Subcutaneous adipose tissue (tissue), 4 donors: ENCODE measurements around the gene CCDC40. TPM values are rescaled to one million over a fixed set of nuclear protein-coding genes. Genes with fewer than 3 reads are reported as not detected.

Experiments used
- total RNA-seq, 4 donors: library from RNA; depleted of rRNA; stranded (reverse); fragments of >200 nt; gene quantifications; one replicate each; pipeline ENCODE4 v1.1.0, GENCODE V29; 2016
- TF ChIP-seq, protein P1 (sequence below): fragments of 450-650 bp; IDR thresholded peaks from one replicate; pipeline ENCODE4 v1.5.1; 2016; ENCODE audit warnings: low read depth, mild to moderate bottlenecking, control low read depth, antibody characterized with exemption, moderate library complexity

Gene CCDC40
- total RNA-seq, 4 donors from 2014 or later, result 3.1 to 5.5 (median 4.6) TPM

DNA sequence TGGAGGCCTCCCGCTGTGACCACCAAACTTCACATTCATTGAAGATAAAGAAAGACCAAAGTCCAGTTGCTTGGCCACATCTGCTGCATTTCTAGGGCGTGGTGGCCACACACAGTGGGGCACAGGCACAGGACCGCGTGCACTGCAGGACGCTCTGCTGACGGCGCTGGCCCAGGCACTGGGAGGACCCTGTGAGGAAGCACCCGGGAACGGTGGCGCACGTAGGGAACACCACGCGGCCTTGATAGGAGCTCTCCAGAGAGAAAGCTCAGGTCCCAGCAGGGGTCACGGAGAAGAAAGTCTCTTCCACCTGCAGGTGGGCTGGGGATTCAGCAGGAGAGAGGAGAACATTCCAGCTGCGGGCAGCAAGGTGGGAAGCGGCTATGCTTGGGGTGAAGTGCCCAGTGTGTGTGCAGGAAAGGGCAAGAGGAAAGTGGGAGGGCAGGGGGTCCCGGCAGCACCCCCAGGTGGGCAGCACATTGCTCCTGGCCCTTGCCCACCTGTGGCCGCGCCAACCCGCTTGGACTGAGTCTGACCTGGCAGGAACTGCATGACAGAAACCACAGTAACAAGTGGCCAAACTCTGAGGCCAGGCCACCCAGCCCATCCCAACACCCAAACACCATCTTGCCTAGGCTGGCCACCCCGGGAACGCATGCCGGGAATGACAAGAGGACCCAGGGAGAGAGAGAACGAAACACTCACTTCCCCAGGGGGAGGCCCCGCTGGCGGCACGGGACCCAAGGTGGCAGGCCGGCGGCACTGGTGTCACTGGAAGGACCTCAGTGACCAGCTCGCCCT, 33.6 kb upstream of the CCDC40 start:
- TF ChIP-seq, protein P1, sequence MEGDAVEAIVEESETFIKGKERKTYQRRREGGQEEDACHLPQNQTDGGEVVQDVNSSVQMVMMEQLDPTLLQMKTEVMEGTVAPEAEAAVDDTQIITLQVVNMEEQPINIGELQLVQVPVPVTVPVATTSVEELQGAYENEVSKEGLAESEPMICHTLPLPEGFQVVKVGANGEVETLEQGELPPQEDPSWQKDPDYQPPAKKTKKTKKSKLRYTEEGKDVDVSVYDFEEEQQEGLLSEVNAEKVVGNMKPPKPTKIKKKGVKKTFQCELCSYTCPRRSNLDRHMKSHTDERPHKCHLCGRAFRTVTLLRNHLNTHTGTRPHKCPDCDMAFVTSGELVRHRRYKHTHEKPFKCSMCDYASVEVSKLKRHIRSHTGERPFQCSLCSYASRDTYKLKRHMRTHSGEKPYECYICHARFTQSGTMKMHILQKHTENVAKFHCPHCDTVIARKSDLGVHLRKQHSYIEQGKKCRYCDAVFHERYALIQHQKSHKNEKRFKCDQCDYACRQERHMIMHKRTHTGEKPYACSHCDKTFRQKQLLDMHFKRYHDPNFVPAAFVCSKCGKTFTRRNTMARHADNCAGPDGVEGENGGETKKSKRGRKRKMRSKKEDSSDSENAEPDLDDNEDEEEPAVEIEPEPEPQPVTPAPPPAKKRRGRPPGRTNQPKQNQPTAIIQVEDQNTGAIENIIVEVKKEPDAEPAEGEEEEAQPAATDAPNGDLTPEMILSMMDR, result no peak

DNA sequence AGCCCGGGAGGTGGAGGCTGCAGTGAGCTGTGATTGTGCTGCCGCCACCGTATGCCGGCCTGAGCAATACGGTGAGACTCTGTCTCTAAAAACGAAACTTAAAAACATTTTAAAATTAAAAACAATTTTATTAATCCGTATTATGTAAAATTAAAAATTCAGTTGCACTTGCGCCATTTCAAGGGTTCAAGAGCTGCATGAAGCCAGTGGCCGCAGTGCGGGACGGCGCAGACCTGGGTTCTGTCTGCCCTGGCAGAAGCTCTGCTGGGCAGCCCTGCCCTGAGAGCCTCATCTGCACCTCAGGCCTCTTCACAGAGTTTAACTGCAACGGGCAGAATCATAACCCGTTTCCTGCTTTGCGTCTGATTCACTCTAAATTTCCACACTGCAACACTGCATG, 32.5 kb upstream of the CCDC40 start:
- TF ChIP-seq, protein P1, result no peak

DNA sequence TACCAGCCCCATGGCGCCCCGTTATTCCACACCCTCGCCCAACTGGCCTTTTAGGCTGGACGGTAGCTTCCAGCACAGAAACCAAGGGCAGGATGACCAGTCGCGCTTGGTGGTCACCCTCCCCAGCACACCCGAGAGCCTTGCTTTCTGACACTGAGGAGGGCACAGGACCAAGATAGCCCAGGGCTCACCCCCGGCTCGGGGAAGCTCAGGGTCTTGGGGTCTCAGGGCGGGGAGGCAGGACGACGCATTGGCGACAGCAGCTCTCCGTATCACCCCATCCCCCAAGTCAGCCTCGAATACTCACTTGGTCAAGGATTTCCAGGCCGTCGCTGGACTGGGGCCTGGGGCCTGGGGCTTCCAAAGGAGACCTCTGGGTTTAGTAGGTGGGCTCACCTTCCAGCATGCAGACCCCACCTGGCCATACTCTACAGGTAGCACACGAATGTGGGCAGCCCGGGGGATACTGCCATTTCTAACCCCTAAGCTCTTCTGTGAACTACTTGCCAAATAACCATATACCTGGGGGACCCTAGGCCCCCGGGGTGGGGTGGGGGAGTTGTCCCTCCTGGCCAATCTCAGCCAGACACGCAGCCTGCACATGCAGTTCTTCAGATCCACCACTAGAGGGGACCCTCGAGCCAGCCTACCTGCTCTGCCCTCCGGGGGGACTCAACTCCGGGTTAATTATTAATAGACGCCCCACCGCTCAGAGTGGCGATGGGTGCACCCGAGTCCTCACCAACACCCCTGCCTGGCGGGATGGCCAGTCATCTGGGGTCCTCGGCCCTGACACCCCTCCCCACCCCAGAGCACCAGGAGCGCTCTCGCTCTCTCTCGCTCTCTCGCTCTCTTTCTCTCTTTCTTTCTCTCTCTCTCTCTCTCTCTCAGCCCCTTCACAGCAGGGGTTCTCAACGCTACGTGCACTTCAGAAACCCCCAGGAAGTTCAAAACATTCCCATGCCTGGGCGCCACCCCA, 30.8 kb upstream of the CCDC40 start:
- TF ChIP-seq, protein P1, result no peak

DNA sequence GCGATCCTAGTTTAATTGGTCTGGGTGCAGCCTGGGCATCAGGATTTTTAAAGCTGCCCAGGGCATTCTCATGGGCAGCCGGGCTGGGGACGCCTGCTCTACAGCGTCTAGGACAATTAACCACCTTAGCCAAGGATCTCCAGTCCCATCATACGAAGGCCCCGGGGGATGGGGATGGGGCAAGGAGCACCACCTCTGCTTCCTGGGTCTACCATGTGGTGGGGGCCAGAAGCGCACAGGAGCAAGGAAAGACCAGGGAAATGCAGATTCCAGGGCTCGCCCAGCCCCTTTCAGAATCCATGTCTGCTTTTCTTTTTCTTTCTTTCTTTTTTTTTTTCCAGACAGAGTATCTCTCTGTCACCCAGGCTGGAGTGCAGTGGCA, 30.1 kb upstream of the CCDC40 start:
- TF ChIP-seq, protein P1, result no peak

DNA sequence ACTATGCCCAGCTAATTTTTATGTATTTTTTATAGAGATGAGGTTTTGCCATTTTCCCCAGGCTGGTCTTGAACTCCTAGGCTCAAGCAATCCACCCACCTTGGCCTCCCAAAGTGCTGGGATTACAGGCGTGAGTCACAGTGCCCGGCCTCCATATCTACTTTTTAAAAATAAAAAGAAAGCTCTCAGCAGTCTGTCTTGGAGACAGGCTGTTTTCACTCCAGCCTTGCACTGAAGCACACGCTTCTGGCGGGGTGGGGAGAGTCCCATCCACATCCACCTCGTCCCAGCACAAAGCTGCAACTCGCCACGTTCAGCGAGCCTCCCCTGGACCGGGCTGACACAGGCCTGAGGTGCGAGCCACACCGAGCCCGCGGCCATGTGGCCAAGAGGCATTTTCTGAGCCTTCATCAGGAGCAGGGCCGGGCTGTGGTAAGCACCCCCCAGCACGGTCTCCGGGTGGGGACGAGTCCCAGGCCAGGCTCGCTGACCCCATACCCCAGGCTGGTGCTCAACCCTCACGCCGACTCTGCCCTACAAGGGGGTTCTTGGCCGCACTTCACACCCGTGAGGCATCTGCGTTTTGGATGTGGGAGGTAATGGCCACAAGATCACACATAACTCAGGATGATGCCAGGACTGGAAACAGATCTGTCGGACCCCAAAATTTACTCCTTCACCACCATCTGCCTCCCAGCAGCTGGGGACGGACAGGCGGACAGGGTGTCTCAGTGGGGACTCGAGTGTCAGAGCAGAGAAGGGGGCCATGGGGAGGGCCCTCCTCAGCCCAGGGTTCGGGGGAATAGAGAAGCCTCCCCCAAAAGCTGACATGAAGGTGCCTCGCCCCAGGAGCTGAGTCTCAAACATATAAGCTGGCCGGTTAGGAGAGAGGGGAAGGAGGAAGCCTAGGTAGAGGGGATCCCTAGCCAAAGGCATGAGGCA, 29.4 kb upstream of the CCDC40 start:
- TF ChIP-seq, protein P1, result no peak

DNA sequence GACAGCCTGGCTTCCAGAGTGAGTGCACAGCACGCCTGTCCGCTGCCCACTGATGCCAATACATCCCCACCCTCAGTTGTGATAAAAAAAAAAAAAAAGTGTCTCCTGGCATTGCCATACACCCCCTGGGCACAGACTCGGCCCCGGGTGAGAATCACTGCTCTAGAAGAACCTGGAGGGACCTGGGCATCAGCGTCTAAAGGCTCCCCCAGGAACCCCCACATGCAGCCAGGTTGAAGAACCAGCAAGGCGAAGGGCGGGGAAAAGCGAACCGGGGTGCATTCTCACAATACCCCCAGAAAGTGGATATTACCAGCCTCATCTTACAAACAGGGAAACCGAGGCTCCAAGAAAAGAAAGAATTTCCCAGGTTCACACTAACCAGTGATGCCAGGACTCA, 28.5 kb upstream of the CCDC40 start:
- TF ChIP-seq, protein P1, result no peak
